ENCODE measurements around the gene GNB1L. TPM values are rescaled to one million over a fixed set of nuclear protein-coding genes. Genes with fewer than 3 reads are reported as not detected.

Gene GNB1L
- total RNA-seq, 2 experiments from 2014 or later, result 3.0 to 6.5 TPM

GRCh38 chr22:19786959-19787848 lies 67.5 kb downstream of the GNB1L start:
- no peak overlapping the region for H3K4me3 Mint-ChIP-seq
- Histone ChIP-seq H3K27me3 (ENCODE audit: control insufficient read depth in 1 of 2, insufficient read depth in 2 of 2, low read length in 2 of 2) (no peaks in the 10 kb centered on the region), H3K4me3 (ENCODE audit: low read length) (no peak overlapping the region), H3K4me1 (ENCODE audit: insufficient read depth, low read length) (no peaks in the 10 kb centered on the region), H3K36me3 (ENCODE audit: insufficient read depth, low read length) (peaks cover 9% of the 10 kb centered on the region), H3K9me3 (ENCODE audit: control insufficient read depth in 1 of 2, insufficient read depth in 1 of 2, low read length in 2 of 2) (peaks cover 0 to 5% of the 10 kb centered on the region in 2 experiments), H3K27ac (ENCODE audit: low read depth in 1 of 2, low read length in 2 of 2) (no peak overlapping the region)
- intact Hi-C loops (cut with DNase I, micrococcal nuclease), result no loop called here
- no peak for ATAC-seq (ENCODE audit: poor library complexity)
- H3K9me3 Mint-ChIP-seq, result peaks cover 3% of the 10 kb centered on the region
- TF ChIP-seq CTCF (IDR thresholded peaks at IDR 0.05), result no peak
- H3K36me3 Mint-ChIP-seq (ENCODE audit: low read depth), result peaks cover 22% of the 10 kb centered on the region
- no peak overlapping the region for H3K27ac Mint-ChIP-seq
- ChIA-PET POLR2A (no interaction called here), CTCF (no interaction called here)
- no peaks in the 10 kb centered on the region for H3K27me3 Mint-ChIP-seq
- no peaks in the 10 kb centered on the region for H3K4me1 Mint-ChIP-seq (ENCODE audit: low read depth)
- no peak for DNase-seq

- TF ChIP-seq CTCF (IDR thresholded peaks at IDR 0.05), result no peak
- Histone ChIP-seq H3K4me1 (ENCODE audit: insufficient read depth, low read length) (no peaks in the 10 kb centered on the region), H3K27me3 (ENCODE audit: control insufficient read depth in 1 of 2, insufficient read depth in 2 of 2, low read length in 2 of 2) (no peaks in the 10 kb centered on the region), H3K4me3 (ENCODE audit: low read length) (no peak overlapping the region), H3K36me3 (ENCODE audit: insufficient read depth, low read length) (peaks cover 8% of the 10 kb centered on the region), H3K9me3 (ENCODE audit: control insufficient read depth in 1 of 2, insufficient read depth in 1 of 2, low read length in 2 of 2) (peaks cover 0 to 5% of the 10 kb centered on the region in 2 experiments), H3K27ac (ENCODE audit: low read depth in 1 of 2, low read length in 2 of 2) (no peak overlapping the region)
- no peaks in the 10 kb centered on the region for H3K4me1 Mint-ChIP-seq (ENCODE audit: low read depth)
- no peak overlapping the region for H3K4me3 Mint-ChIP-seq
- DNase-seq, result no peak
- H3K27ac Mint-ChIP-seq, result no peak overlapping the region
- H3K9me3 Mint-ChIP-seq, result no peaks in the 10 kb centered on the region
- ATAC-seq (ENCODE audit: poor library complexity), result no peak
- H3K36me3 Mint-ChIP-seq (ENCODE audit: low read depth), result peaks cover 13% of the 10 kb centered on the region
- POLR2A ChIA-PET, result no interaction called here
- CTCF ChIA-PET, result no interaction called here
- intact Hi-C loops (cut with DNase I, micrococcal nuclease), result no loop called here
- no peaks in the 10 kb centered on the region for H3K27me3 Mint-ChIP-seq
Measured at GRCh38 chr22:19786264-19786585, 68.4 kb downstream of the GNB1L start.

- Histone ChIP-seq H3K4me3 (ENCODE audit: low read length) (no peak overlapping the region), H3K27ac (ENCODE audit: low read depth in 1 of 2, low read length in 2 of 2) (no peak overlapping the region), H3K9me3 (ENCODE audit: control insufficient read depth in 1 of 2, insufficient read depth in 1 of 2, low read length in 2 of 2) (peaks cover 0 to 5% of the 10 kb centered on the region in 2 experiments), H3K36me3 (ENCODE audit: insufficient read depth, low read length) (peaks cover 8% of the 10 kb centered on the region), H3K27me3 (ENCODE audit: control insufficient read depth in 1 of 2, insufficient read depth in 2 of 2, low read length in 2 of 2) (no peaks in the 10 kb centered on the region), H3K4me1 (ENCODE audit: insufficient read depth, low read length) (no peaks in the 10 kb centered on the region)
- Mint-ChIP-seq H3K27ac (no peak overlapping the region), H3K4me1 (ENCODE audit: low read depth) (peaks cover under 1% of the 10 kb centered on the region), H3K4me3 (no peak overlapping the region), H3K9me3 (no peaks in the 10 kb centered on the region), H3K36me3 (ENCODE audit: low read depth) (peaks cover 10% of the 10 kb centered on the region), H3K27me3 (peaks cover under 1% of the 10 kb centered on the region)
- intact Hi-C loops (cut with DNase I, micrococcal nuclease), result no loop called here
- ChIA-PET CTCF (no interaction called here), POLR2A (no interaction called here)
- DNase-seq (no peak), ATAC-seq (ENCODE audit: poor library complexity) (no peak)
- TF ChIP-seq CTCF (IDR thresholded peaks at IDR 0.05), result no peak
Measured at GRCh38 chr22:19785461-19786263, 69.0 kb downstream of the GNB1L start.
